Panc1 (cell line): ENCODE measurements around the gene MAP3K4.

Experiments
- CTCF ChIP-seq: fragments of 450-650 bp; IDR thresholded peaks from 2 replicates; pipeline ENCODE4 v1.5.1; 2017; ENCODE audit warnings: mild to moderate bottlenecking
- POLR2AphosphoS5 ChIP-seq: IDR thresholded peaks from 2 replicates; pipeline ENCODE4 v1.6.1; 2012; ENCODE audit warnings: mild to moderate bottlenecking, low read depth, low read length, moderate library complexity
- REST ChIP-seq, 2 experiments: IDR thresholded peaks; 2 replicates each; pipeline ENCODE4 v1.6.1; 2011 to 2012; ENCODE audit warnings: low read depth in 2 of 2, control low read depth in 1 of 2, low read length in 1 of 2, mild to moderate bottlenecking in 1 of 2, moderate library complexity in 1 of 2; ENCODE audit not compliant: insufficient read depth in 1 of 2
- SIN3A ChIP-seq: IDR thresholded peaks from 2 replicates; pipeline ENCODE4 v1.6.1; 2012; ENCODE audit warnings: low read depth, mild to moderate bottlenecking, low read length, moderate library complexity, borderline replicate concordance; ENCODE audit not compliant: insufficient read depth

GRCh38 chr6:161082215-161082614 lies 90.6 kb downstream of the MAP3K4 start:
- TF ChIP-seq POLR2AphosphoS5 (no peak), REST (IDR thresholded peaks at IDR 0.05; ENCODE audit: insufficient read depth in 1 of 2, low read depth in 2 of 2, low read length in 1 of 2) (no peak), CTCF (no peak), SIN3A (no peak)
